ENCODE measurements around the gene TMPRSS13.
"Not testable (repeated sequence)": the region's sequence is repeated elsewhere in the genome, so short reads cannot be mapped to it uniquely, and the experiment has no call there.

Gene TMPRSS13

DNA sequence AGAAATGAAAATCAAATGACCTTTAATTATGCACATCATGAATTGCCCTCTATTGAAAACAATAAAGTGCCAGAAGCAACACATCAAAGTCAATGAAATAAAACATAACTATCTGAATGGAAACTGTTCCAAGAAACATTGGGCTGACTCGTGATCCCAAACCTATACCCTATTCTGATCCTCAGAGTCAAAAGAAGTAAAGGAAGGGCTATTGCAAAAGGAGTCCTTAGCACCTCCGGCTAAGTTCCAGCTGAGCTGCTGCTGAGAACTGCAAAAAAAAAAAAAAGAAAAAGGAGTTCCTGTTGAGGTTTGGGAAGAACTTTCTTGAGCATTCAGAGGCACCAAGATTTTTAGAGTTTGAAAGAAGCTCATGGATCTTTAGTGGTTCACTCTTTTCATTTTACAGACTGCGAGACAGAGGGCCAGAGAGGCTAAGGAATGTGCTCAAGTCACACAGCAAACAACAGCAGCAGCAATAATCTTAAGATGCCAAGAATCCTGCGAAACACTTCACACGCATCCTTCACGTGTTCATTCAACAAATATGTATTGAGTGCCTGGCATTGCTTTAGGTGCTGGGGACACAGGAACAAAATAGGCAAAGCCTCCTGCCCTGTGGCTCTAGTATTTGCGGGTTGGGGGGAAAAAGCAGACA lies 841 bp upstream of the TMPRSS13 start:
- DNase-seq (ENCODE audit: low read depth): no peak

DNA sequence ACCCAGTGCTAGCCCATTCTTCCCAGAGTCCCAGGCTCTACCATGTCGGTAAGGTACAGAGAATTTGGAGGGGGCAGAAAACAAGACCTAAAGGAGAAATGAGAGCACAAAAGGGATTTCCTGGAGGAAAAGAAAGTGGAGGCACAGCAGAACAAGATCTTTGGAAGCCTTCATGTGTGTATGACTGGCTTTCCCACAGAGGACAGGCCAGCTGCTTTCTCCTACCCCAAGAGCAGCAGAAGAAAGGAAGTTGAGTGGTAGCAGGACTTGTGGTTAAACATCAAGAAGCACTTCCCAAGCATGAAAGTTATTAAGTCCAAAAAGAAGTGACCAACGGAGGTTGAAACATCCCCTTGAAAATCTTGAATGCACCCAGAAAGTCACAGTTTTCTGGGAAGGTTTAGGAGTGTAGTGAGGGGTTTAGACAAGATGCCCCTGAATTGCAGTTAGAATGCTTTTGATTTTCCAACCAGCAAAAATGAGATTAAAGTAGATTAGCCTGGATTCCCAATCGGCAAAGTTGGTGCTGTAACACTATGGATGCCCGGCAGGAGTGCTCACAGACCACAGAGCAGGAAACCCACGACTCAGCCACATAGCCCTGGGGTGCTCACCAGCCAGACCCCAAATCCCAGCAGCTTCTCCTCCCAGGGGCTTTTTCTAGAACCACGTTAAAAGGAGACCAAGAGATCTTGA lies 608 bp downstream of the TMPRSS13 start:
- no peak for DNase-seq (ENCODE audit: low read depth)

DNA sequence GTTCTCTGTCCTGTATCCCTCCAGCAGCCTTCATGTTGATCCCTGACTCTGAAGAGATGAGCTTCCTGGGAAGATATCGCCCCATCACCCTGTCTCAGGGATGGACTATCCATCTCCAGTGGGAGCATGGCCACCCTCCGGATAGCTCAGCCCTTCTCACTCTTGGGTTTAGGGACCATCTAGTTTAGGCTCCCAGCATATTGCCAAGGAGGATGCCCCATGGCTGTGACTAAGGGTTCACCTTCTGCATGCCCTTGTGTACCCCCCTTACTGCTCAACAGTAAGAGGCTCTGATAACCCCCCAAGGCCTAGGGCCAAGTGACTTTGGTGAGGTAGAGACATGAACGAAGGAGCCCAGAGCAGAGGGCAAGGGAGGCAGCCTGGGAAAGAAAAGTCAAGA lies 1.3 kb downstream of the TMPRSS13 start:
- no peak for DNase-seq (ENCODE audit: low read depth)

DNA sequence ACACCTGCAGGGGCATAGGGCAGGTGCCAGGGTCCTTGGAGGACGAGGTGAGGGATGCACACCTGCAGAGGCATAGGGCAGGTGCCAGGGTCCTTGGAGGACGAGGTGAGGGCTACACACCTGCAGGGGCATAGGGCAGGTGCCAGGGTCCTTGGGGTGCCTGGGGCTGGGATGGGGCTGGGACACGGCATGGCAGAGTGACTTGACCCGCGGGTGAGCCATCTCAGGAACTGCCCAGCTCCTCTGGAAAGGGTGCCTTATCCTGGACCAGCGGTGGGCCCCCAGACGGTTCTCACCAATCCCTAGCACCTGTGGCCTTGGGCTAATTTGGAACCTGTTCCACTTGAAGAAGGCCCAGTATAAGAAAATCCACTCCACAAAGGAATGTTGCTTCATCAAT lies 3.0 kb downstream of the TMPRSS13 start:
- not testable (repeated sequence) for DNase-seq (ENCODE audit: low read depth)

DNA sequence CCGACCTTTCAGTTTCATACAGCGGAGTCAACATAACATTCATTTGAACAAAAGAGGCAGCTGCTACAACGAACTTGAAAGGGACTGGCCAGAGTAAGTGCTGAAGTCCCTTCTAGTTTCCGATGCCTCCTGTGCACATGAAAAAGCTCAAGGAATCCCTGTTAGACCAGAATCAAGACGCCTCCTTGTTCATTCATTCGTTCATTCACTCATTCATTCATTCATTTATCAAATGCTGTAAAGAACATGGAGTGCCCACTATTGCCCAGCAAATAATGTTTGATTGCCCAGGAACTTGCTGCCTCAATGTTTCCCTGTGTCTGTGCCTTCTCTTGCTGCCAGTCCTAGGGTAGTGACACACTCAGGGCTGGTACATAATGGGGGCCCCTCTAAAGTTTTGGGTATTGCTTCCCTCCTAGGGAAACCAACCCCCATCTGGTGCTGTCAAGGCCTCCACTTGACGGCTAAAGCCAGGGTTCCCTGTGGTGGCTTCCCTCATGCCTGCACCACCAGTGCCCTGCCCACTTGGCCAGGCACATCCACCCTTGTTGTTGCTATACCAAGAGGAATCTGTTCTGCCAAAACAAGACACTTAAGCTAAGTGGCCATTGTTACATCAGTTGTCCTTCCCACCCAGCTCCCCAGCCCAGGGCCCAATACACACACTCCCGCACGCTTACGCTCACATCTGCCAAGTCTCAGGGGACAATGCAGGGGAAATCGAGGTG lies 3.8 kb downstream of the TMPRSS13 start:
- DNase-seq (ENCODE audit: low read depth): no peak

DNA sequence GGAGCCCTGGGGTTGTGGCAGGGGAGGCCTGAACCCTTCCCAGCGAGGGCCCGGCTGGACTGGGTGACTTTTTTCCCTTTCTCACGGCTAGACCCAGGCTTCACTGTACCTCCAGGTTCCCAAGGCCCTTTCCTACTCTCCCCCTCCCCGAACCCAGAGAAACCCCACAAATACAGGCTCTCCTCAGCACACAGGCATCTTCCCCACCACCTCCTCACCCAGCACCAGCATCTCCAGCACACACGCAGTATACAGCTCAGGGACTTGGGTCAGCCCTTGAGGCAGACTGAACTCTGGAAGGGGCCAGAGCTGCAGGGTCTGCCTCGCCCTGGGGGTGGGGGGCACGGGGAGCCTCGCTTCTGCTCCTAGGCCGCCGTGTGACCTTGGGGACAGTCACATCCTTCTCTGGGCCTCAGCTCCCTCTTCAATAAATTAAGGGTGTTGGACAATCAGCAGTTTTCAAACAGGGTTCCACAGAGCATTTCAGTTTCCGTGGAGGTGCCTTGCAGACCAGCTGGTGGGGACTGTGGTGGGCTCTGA lies 4.5 kb downstream of the TMPRSS13 start:
- no peak for DNase-seq (ENCODE audit: low read depth)

DNA sequence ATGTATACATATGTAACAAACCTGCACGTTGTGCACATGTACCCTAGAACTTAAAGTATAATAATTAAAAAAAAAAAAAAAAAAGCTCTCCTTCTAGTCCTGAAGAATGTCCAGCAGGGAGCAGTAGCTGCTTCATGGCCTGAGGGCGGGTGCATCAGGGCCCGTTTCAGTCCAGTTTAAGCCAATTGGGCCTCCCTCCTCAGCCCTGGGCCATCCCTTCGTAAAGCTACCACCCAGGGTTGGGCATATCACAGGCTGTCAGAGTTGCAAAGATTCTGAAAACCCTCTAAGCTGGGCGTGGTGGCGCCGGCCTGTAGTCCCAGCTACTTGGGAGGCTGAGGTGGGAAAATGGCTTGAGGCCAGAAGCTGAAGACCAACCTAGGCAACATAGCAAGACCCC lies 5.4 kb downstream of the TMPRSS13 start:
- DNase-seq (ENCODE audit: low read depth): no peak

DNA sequence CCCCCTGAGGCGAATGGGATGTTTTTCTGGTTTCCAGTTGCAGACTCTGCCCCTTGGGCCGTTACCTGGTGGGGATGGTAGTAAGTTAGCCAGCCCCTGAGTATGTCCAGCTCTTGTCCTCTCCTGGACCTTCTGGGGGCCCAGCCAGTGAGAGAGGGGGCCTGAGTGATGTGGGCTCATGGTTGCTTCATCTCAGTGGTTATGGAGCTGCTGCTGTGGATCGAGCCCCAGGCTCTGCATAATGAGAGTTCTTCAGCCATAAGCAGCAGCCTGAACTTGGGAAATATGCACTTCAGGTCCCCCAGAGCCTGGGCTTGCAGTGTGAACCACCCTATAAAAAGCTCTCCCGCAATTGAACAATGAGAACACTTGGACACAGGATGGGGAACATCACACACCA lies 5.9 kb downstream of the TMPRSS13 start:
- DNase-seq (ENCODE audit: low read depth): no peak

DNA sequence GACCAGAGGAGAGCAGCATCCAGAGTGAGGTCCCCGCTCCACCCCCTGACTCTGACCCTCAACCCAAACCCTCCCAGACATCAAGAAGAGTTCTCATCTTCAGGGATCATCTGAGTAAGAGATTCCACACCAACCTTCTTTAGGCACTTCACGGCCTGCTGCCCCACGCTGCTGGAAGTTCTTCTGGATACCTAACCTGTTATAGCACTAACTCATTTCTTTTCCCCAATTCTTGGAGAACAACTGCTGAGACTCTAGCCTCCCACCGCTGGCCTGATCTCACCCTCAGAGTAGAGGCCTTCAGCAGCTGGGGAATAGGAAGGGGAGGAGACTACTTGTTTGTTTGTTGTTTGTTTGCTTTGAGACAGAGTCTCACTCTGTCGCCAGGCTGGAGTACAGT lies 7.3 kb downstream of the TMPRSS13 start:
- DNase-seq (ENCODE audit: low read depth): no peak

DNA sequence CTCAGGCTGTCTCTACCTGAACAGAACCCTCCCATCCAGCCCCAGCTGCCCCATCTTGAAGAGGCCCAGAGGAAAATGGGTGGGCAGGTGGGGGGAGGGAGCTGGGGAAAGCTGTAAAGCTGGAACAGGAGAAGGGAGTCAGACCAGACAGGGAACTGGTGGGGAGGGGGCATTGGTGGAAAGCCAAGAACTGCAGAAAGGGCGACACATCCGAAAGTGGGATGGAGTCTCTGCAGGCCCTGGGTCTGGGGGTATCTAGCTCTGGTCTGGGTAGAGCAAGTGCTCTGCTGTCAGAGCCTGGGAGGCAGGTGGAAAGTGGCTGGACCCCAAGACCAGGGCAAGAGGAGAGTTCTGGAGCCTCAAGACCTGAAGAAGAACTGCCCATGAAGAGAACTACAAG lies 7.7 kb downstream of the TMPRSS13 start:
- DNase-seq (ENCODE audit: low read depth): no peak

DNA sequence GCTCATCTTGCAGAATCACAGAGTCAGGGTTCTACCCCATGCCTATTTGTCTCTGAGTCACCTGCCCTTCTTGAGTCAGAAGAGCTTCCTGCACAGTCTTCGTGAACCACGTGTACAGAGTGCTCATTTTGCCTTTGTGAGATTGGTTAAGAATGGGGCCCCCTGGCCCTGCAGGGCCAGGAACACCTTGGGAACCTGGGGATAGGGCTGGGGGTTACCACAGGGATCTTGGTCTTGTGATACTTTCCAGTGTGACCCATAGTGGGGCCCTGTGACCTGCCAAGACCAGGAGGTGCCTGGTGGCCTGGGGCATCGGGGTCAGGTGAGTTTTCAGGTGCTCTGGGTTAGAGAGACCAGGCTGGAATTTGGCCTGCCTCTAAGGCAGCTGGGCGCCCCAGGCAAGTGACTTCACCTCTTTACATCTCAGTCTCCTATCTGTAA lies 9.4 kb downstream of the TMPRSS13 start:
- no peak for DNase-seq (ENCODE audit: low read depth)

DNA sequence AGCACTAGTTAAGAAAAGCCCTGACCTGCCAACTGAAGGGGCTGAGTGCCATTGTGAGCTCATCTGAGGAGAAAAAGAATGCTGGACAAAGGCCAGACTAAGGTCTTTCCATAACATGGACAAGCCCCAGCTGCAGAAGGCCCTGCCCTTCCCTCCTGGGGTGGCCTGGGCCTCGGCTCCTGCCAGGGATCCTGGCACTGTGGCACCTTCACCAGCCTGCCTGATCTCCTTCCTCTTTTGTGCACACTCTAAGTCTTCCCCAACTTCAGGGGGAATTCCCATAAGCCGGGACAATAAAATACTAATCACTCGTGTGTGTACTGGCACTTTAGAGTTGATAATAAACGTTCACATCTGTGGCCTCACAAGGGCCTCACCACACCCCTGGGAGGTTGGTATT lies 9.9 kb downstream of the TMPRSS13 start:
- no peak for DNase-seq (ENCODE audit: low read depth)

DNA sequence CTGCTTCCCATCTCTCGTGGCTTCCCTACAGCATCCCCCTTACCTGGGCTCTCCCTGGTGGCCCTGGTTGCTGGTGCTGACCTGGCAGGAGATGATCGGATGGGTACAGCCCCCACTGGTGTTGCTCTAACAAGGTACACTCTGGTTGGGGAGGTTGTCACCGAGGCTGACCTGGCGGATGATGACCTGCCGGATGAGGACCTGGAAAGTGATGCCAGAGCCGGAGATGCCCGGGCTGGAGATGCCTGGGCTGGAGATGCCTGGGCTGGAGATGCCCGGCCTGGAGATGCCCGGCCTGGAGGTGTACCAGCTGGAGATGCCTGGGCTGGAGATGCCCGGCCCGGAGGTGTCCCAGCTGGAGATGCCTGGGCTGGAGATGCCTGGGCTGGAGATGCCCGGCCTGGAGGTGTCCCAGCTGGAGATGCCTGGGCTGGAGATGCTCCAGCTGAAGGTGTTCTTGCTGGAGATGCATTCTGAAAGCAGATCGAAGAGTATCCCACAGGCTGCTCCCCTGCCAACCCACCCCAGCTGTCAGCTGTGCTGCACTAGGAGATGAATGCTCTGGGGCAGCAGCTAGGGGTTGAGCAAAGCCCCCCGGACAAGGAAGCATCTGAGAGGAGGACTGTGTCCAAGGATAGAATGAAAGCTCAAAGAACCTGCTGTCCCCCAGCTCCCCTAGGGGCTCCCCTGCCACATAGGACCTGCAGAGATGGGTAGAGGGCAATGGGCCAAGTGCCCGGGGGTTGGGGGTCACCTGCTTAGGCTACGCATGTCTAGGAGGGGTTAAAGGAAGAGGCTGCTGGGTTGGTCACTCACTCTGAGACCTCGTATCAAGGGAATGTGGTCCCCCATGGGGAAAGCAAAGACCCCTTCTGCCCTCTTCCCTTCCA lies 10.6 kb downstream of the TMPRSS13 start:
- DNase-seq (ENCODE audit: low read depth): no peak

DNA sequence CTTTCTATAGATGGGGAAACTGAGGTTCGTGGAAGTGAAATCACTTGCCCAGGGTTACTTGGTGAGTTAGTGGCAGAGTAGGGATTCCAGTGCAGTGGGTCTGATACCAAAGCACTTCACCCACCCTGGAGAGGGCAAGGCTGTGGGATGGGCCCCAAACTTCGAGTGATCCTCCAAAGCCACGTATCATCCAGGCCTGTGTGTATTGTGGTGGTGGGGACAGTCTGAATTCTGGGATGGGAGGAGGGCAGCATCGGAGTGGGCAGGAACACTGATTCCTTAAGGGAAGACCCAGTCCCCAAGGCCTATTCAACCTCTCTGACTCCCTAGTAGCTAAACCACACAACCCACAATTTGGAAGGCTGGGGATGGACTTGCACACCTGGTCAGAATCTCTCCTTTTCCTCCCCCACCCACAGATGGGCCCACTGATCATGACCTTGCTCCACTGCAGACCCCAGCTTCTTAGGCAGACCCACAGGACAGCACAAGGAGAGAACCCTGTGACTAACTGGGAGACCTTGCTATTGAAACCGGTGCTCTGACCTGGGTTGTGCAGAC lies 11.5 kb downstream of the TMPRSS13 start:
- no peak for DNase-seq (ENCODE audit: low read depth)

DNA sequence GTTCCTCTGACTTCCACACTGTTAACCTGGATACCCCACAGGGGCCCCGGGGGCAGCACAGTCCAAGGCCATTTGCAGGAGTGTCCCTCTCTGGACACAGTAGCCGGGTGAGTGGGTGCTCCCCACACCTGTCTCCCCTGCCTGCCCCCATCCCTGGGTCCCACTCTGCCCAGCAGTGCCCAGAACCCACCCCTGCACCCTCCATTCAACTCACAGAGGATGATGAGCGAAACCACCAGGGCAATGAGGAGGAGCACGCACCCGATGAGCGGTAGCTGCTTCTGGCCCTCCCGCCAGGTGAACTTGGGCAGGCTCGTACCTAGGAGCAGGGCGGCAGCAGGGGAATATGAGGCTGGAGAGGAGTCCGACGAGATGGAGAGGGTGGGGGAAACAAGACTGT lies 12.2 kb downstream of the TMPRSS13 start:
- DNase-seq (ENCODE audit: low read depth): no peak

DNA sequence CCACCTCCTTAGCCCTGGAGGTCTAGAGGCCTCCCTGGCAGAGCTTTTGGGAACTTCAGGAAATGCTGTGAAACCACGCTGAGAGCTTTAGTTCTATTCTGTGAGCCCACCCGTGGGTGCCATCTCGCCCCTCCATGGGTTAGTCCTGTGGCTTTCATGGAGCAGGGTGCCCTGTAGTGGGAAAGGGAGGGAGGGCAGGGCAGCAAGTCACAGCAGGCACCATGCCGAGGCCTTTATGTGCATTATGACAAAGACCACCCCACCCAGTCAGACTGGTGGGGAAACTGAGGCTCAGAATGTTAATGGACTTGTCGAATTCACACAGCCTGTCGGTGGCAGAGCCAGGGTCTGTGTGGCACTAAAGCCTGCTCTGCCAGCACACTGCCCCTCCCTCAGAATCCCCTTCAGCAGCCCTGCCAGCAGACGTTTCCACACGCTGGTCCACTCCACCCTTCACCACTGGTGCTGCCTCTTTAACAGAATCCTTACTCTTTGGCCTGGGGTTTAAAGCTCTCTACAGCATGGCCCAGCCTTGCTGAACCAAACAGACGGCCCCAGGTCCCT lies 13.4 kb downstream of the TMPRSS13 start:
- DNase-seq (ENCODE audit: low read depth): no peak

DNA sequence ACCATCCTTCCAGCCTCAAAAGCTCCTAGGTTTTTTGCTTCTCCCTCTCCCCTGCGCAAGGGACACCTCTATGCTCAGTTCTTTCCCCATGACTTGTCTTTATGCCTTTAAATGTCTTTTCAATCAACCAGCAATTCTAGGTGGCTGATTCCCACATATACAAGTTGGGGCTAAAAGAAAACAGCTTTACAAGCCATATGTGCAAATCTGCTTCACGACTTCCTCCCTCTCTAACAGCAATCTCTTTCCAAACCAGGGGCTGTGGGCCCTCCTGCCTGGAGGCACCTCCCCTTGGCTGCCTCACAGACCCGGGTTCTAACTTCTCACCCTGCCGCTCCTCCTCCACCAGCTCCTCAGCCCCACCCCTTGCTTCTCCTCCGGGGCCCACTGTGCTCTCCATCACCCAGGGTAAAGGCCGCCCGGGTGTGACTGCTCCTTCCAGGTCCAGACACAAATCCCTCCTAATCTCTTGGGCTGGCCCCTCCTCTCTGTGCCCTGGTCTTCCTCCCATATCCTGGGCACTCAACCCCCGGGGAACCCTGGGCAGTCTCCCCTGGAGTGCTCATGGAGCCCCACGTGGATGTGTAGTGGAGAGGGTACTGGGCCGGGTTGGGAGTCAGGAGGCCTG lies 14.1 kb downstream of the TMPRSS13 start:
- no peak for DNase-seq (ENCODE audit: low read depth)

DNA sequence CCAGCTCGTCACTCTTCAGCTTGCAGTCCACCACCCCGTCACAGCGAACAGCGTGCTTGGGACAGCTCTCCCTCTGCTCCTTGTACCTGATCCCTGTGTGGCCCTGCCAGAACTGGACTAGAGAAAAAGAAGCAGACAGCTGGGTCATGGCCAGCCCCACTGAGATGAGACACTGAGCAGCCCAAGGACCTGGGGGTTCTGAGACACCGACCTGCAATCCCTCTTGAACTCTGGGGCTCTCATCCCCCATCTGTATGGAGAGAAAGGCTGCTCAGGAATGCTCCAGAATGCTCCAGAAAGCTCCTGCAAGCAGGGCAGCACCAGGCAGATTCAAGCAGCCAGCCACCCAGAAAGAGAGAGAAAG lies 14.8 kb downstream of the TMPRSS13 start:
- DNase-seq (ENCODE audit: low read depth): no peak

DNA sequence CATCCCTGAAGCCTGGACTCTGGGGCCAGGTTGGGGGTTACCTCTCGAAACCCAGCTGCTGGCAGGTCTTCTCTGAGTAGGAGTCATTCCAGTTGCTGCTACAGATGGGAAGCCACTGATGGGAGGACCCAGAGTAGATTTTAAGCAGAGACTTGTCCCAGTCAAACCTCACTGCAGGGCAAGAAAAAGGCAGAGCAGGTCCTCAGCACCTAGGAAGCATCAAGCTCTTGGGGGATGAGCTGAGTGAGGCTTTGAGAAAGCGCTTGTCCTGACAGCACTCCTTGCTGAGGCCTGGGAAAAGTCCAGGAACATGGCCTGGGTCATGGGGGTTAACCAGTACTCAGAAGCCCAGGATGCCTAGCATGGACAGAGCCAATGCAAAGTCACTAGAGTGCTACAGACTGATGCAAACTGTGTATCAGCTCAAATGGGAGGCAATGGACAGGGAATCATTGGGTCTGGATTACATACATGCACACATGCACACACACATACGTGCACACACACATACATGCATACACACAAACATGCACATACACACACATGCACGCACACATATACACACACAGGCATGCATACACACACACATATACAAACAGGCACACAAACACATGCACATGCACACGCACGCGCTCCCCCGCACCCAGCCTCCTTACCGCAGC lies 15.3 kb downstream of the TMPRSS13 start:
- DNase-seq (ENCODE audit: low read depth): no peak

DNA sequence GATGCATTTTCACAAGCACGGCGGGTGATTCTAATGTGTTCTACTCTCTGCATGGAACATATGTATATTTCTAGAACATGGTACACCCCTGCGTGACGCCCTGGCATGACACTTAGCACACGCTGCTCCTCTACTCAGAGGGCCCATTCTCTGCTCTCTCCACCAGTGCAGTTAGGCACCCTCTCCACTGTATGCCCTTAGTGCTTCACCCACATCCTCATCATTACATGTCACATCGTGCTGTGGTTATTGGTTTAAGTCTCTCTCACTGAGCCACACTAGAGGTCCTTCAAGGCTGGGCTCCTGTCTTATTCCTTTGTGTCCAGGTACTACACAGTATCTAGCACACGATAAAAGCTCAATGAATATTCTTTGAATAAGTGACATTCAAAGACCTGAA lies 16.7 kb downstream of the TMPRSS13 start:
- no peak for DNase-seq (ENCODE audit: low read depth)
